HUDEP-2 (cell line): ENCODE measurements around the gene KCTD10.
"Not testable (repeated sequence)": the region's sequence is repeated elsewhere in the genome, so short reads cannot be mapped to it uniquely, and the experiment has no call there.

Source experiments
- DNase-seq, 76 experiments: peaks; one replicate each; lab custom pipeline; 2025; ENCODE audit not compliant: unreplicated experiment in 76 of 76; lab: John Stamatoyannopoulos, UW

Gene KCTD10

GRCh38 chr12:109423392-109423791, 53.7 kb downstream of the KCTD10 start:
- no peak for DNase-seq

- no peak for DNase-seq
Measured at GRCh38 chr12:109422251-109422650, 54.8 kb downstream of the KCTD10 start.

- no peak for DNase-seq
Measured at GRCh38 chr12:109421355-109422087, 55.6 kb downstream of the KCTD10 start.

GRCh38 chr12:109418848-109419480, 58.1 kb downstream of the KCTD10 start:
- DNase-seq: no peak

GRCh38 chr12:109406147-109406546, 71.0 kb downstream of the KCTD10 start:
- DNase-seq: not testable (repeated sequence)

- DNase-seq: not testable (repeated sequence)
Measured at GRCh38 chr12:109404841-109405240, 72.3 kb downstream of the KCTD10 start.
